ENCODE results near the gene RBMX2.

- TF ChIP-seq CTCF (IDR thresholded peaks at IDR 0.05) (no peak), POLR2A (IDR thresholded peaks at IDR 0.05) (no peak), EP300 (IDR thresholded peaks at IDR 0.05) (no peak)
Measured at GRCh38 chrX:130376077-130376476, 25.7 kb upstream of the RBMX2 start.

Data from tibial nerve (tissue), 4 donors.